ENCODE data around the gene EVA1C. TPM values are rescaled to one million over a fixed set of nuclear protein-coding genes. Genes with fewer than 3 reads are reported as not detected.
"Not testable (repeated sequence)": the region's sequence is repeated elsewhere in the genome, so short reads cannot be mapped to it uniquely, and the experiment has no call there.

EVA1C gene
- polyA plus RNA-seq, 3 donors, result 7.7 to 59.7 (median 46.8) TPM

DNA sequence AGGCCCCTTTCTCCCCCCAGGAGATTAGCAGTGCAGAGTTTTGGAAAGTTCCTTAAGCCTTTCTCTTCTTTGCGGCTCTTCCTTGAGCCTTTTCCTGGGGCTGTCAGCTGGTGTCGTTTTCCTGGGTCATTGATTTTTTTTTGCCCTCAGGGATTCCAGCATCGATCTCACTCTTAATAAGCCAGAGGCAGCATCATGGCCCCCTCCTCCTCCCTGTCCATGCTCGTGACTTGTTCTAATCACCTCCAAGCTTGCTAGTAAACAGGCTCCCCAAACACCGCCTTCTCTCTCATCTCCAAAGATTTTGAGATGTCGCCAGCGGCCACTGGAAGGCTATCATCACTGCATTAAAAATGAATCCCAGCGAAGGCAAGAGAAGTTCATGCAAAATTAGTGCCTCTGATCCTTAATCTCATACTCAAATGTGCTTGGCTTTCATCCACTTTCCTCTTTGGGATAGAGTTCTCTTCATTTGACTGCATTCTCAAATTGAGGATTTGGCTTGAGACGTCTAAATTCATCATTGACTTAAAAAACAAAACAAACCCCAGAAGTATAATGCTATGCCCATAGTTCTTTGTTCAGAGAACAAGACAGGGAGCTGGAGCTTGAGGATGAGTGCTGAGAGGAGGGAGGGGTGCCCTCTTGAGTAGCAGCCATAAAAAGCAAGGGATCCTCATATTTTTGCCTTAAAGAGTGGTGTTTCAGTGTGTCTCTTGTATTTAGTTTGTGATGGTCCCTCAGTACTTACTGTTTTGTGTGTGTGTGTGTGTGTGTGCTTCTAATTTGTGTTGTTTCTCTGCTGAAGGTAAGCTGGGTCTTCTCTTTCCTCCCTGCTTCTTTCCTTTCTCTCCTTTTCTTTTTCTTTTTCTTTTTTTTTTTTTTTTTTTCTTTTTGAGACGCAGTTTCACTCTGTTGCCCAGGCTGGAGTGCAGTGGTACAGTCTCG lies 3.2 kb downstream of the EVA1C start:
- WGBS, 3 donors, result 69 to 79% (median 75%) methylated on average over 11 of the region's 11 CpGs
- no peak overlapping the region for H3K27ac ChIP-seq (ENCODE audit: low read depth, low read length)

- WGBS, 3 donors, result 76 to 85% (median 84%) methylated on average over 4 of the region's 4 CpGs
- no peak overlapping the region for H3K27ac ChIP-seq (ENCODE audit: low read depth, low read length)
These were observed 5.6 kb downstream of the EVA1C start for GRCh38 chr21:32418146-32418545.

- H3K27ac ChIP-seq (ENCODE audit: low read depth, low read length), result no peak overlapping the region
- 97% methylated on average over 2 of the region's 2 CpGs for WGBS, 3 donors
These were observed 9.6 kb downstream of the EVA1C start for GRCh38 chr21:32422064-32422463.

DNA sequence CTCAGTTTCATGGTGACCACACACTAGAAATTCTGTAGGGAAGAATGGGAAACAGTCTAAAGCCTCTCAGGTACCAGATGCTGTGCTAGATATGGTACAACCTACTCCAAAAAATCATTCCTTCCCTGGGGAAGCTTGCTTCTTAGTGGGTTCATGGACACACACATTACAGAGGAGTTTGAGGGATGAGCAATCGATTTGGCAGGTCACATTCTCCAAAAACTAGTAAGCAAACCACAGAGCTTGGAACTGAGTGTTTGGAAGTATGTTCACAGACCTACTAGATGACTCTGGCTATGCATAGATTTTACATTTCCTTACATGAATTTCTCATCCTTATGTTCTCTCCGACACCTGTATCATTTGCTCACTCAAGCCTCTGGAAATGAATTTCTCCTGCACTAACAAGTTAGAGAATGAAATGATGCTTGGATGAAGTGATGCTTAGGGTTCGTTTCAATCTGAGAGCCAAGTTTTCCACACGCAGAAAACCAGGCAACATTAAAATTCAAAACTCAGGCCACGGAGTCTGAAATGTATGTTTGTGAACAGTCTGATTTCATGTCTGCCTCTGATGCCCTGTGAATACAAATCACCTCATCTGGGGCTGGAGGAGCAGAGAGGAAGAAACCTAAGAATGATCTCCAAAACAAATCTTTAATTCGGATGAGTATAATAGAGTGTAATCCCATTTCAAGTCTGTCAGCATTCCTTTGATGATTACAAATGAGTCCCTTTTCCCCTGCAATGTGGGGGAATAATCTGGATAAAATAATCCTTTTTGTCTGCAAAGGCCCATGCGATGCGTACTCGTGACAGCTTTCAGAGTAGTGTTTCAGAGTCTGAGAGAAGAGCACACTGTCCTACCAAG lies 11.0 kb downstream of the EVA1C start:
- WGBS, 3 donors, result 83 to 91% (median 87%) methylated on average over 9 of the region's 9 CpGs
- H3K27ac ChIP-seq (ENCODE audit: low read depth, low read length), result no peak overlapping the region

DNA sequence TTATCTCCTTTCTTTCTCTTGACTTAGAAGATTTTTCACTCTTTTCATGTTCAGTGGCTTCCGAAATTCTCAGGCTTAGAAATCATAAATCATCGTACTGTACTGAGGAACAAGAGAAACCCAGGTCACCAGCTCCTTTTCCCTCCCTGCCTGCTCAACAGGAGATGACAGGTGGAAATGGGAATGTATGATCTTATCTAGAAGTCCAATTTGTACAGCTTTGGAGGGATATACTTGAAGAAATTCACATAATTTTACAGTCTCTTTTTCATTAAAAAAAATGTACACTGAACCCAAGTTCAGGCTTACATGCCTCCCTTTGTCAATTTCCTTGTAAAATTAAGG lies 11.7 kb downstream of the EVA1C start:
- 65 to 85% (median 79%) methylated on average over 2 of the region's 2 CpGs for WGBS, 3 donors

GRCh38 chr21:32424674-32425073 lies 12.2 kb downstream of the EVA1C start:
- no peak overlapping the region for H3K27ac ChIP-seq (ENCODE audit: low read depth, low read length)
- 86 to 90% (median 88%) methylated on average over 5 of the region's 5 CpGs for WGBS, 3 donors

More for the DNA sequence above, 11.7 kb downstream of the EVA1C start:
- no peak overlapping the region for H3K27ac ChIP-seq (ENCODE audit: low read depth, low read length)

DNA sequence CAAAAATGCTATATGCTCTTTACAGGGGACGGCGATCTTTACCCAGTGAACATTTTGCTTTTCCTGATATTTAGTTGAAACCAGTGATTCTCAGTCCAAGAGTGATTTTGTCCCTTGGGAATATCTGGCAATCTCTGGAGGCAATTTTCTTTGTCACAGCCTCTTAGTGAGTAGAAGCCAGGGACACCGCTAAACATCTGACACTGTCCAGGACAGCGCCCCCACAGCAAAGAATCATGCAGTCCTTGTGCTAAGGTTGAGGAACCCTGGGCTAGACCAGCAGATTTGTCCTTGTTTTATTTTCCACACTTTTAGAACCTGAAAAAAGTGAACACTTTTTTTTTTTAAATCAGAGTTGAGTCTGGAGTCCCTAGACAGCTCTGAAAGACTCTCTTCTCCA lies 13.1 kb downstream of the EVA1C start:
- H3K27ac ChIP-seq (ENCODE audit: low read depth, low read length), result no peak overlapping the region
- 90 to 95% (median 90%) methylated on average over 4 of the region's 4 CpGs for WGBS, 3 donors

GRCh38 chr21:32426066-32426465 lies 13.6 kb downstream of the EVA1C start:
- H3K27ac ChIP-seq (ENCODE audit: low read depth, low read length), result no peak overlapping the region
- WGBS, 3 donors, result 54 to 79% (median 64%) methylated on average over 5 of the region's 5 CpGs

- WGBS, 3 donors, result 71 to 77% (median 73%) methylated on average over 6 of the region's 6 CpGs
- no peak overlapping the region for H3K27ac ChIP-seq (ENCODE audit: low read depth, low read length)
These were observed 14.1 kb downstream of the EVA1C start for GRCh38 chr21:32426592-32427051.

DNA sequence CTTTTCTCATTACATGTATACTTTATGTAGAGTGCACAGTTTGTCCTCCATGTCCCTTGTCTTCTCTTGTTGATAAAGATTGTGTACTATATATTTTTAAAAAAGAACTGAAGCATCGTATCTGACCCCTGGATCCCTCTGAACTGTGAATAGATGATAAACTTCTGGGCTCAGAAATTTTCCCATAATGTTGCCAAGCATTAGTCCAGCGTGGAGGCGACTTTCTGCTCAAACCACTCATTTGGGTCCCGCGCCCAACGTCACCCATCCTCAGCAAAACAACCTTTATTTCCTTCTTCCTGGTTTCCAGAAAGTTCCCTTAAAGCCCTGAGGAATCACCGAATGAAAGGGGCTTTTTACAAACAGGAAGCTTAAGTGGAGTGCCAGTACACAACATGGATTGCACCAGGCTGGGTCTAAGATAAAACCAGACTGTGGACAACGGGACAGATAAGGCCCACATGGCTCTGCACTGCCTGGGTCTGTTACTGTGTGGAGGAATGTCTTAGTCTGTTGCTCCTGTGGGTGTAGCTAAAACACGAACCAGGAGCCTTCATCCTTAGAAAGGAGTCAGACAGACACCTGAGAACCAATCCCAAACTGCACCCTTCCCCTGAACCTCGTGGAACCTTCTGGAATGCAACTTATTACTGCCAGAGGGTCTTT lies 15.6 kb downstream of the EVA1C start:
- WGBS, 3 donors, result 59 to 67% (median 59%) methylated on average over 10 of the region's 10 CpGs
- H3K27ac ChIP-seq (ENCODE audit: low read depth, low read length), result no peak overlapping the region

- 38 to 80% (median 76%) methylated on average over 15 of the region's 15 CpGs for WGBS, 3 donors
- not testable (repeated sequence) for H3K27ac ChIP-seq (ENCODE audit: low read depth, low read length)
These were observed 20.6 kb downstream of the EVA1C start for GRCh38 chr21:32432982-32433660.

- 39 to 67% (median 43%) methylated on average over 12 of the region's 12 CpGs for WGBS, 3 donors
- H3K27ac ChIP-seq (ENCODE audit: low read depth, low read length), result no peak overlapping the region
These were observed 25.2 kb downstream of the EVA1C start for GRCh38 chr21:32437729-32438128.

DNA sequence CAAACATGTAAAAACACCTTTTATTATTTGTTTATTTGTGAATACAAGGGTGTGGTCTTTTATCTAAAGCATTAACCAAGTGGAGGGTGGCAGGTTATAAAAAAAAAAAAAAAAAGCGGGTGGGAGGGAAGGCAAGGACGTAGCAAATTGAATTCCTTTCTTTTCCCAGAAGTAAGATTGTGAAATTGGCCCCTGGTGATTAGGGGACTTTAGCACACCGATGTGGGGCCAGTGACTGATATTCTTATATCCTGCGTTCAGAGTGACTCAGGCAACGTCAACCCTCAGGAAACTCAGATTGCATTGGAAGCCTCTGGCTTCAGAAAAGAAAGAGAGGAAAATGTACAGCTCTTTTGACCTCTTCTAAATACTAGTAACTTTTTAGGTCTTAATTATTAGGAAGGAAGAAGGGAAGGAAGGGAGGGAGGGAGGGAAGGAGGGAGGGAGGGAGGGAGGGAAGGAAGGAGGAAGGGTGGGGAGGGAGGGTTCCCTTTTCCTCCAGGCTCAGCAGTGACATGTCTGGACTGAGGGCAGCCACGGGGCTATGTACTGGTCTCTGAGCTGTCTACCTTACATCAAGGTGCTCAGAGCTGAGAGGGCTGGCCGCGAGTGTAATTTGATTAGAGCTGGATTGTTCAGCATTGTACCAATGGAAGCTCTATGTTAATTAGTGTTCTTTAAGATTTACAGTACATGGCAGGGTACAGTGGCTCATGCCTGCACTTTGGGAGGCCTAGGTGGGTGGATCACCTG lies 30.2 kb downstream of the EVA1C start:
- no peak overlapping the region for H3K27ac ChIP-seq (ENCODE audit: low read depth, low read length)
- WGBS, 3 donors, result 66 to 80% (median 71%) methylated on average over 8 of the region's 8 CpGs

GRCh38 chr21:32445101-32445500 lies 32.6 kb downstream of the EVA1C start:
- no peak overlapping the region for H3K27ac ChIP-seq (ENCODE audit: low read depth, low read length)
- 80 to 93% (median 91%) methylated on average over 6 of the region's 6 CpGs for WGBS, 3 donors

DNA sequence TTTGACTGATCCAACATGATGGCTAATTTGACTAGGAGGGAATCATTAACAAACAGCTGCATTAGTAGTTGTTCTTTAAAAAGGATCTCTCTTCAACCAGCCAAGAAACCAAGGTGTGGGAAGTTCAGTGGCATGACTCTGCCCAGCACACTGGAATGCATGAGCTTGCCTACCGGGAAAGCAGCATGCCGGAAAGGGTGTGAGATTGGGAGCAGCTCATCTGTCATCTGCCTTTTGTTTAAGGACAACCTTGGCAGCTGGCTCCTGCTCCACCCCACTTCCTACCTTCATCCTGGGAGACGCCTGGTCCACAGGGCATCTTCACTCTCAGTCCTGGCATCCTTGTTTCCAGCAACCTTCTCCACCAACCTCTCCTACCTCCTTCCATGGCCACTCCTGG lies 33.9 kb downstream of the EVA1C start:
- WGBS, 3 donors, result 67 to 81% (median 77%) methylated on average over 3 of the region's 3 CpGs
- H3K27ac ChIP-seq (ENCODE audit: low read depth, low read length), result not testable (repeated sequence)

GRCh38 chr21:32447224-32447623 lies 34.7 kb downstream of the EVA1C start:
- 84 to 98% (median 97%) methylated on average over 5 of the region's 5 CpGs for WGBS, 3 donors
- H3K27ac ChIP-seq (ENCODE audit: low read depth, low read length), result no peak overlapping the region

GRCh38 chr21:32448803-32449594 lies 36.5 kb downstream of the EVA1C start:
- WGBS, 3 donors, result 79 to 94% (median 92%) methylated on average over 6 of the region's 6 CpGs
- H3K27ac ChIP-seq (ENCODE audit: low read depth, low read length), result no peak overlapping the region
